DOHH2 (cell line): Measurements from ENCODE around the gene LRRC32.

ENCODE experiments used
- H3F3A ChIP-seq: fragments of 200-600 bp; sonication (generic), shearing (Covaris generic); 2 replicates; pipeline ENCODE4 v1.6.0; 2016; ENCODE audit warnings: antibody characterized with exemption, mild to moderate bottlenecking; ENCODE audit not compliant: control insufficient read depth, insufficient read depth
- H3K27ac ChIP-seq: fragments of 200-600 bp; sonication (generic); 2 replicates; pipeline ENCODE4 v1.5.1; 2014; ENCODE audit warnings: low read depth, mild to moderate bottlenecking, low read length, moderate library complexity
- H3K27me3 ChIP-seq: fragments of 200-600 bp; sonication (generic); 2 replicates; pipeline ENCODE4 v1.6.1; 2014; ENCODE audit warnings: mild to moderate bottlenecking, low read length, mixed read lengths; ENCODE audit not compliant: control insufficient read depth
- H3K36me3 ChIP-seq: fragments of 200-600 bp; sonication (generic); 2 replicates; pipeline ENCODE4 v1.6.1; 2014; ENCODE audit warnings: mild to moderate bottlenecking, low read length, moderate library complexity, mixed read lengths; ENCODE audit not compliant: control insufficient read depth
- H3K4me1 ChIP-seq: fragments of 200-600 bp; sonication (generic); 2 replicates; pipeline ENCODE4 v1.6.1; 2014; ENCODE audit warnings: mild to moderate bottlenecking, low read length, mixed read lengths; ENCODE audit not compliant: control insufficient read depth
- H3K4me2 ChIP-seq: fragments of 200-600 bp; sonication (generic); 2 replicates; pipeline ENCODE4 v1.6.0; 2014; ENCODE audit warnings: mild to moderate bottlenecking, low read length, moderate library complexity
- H3K4me3 ChIP-seq: fragments of 200-600 bp; sonication (generic); 2 replicates; pipeline ENCODE4 v1.5.1; 2014; ENCODE audit warnings: mild to moderate bottlenecking, low read length, mixed read lengths
- H3K79me2 ChIP-seq: fragments of 200-600 bp; sonication (generic); 2 replicates; pipeline ENCODE4 v1.6.1; 2014; ENCODE audit warnings: mild to moderate bottlenecking, low read length, mixed read lengths; ENCODE audit not compliant: control insufficient read depth
- H3K9me2 ChIP-seq: fragments of 200-600 bp; sonication (generic); replicated peaks from 2 replicates; pipeline ENCODE4 v1.6.1; 2014; ENCODE audit warnings: mild to moderate bottlenecking, low read length, mixed read lengths; ENCODE audit not compliant: control insufficient read depth
- H3K9me3 ChIP-seq: fragments of 200-600 bp; sonication (generic); 2 replicates; pipeline ENCODE4 v1.6.1; 2014; ENCODE audit warnings: antibody characterized with exemption, low read length, mixed read lengths; ENCODE audit not compliant: control insufficient read depth, insufficient read depth
- H4K20me1 ChIP-seq: fragments of 200-600 bp; sonication (generic); 2 replicates; pipeline ENCODE4 v1.6.0; 2014; ENCODE audit warnings: low read depth, mild to moderate bottlenecking, antibody characterized with exemption, low read length, moderate library complexity; ENCODE audit not compliant: control insufficient read depth, insufficient read depth
- CTCF ChIP-seq: fragments of 200-600 bp; sonication (generic); IDR thresholded peaks from one replicate; pipeline ENCODE4 v1.5.1; 2014; ENCODE audit warnings: antibody characterized with exemption, mild to moderate bottlenecking, low read depth, low read length; ENCODE audit not compliant: poor library complexity, severe bottlenecking
- EZH2phosphoT487 ChIP-seq: fragments of 200-600 bp; sonication (generic); IDR thresholded peaks from 2 replicates; pipeline ENCODE4 v1.6.1; 2017; ENCODE audit warnings: borderline replicate concordance, mild to moderate bottlenecking, antibody characterized with exemption, low read length, moderate library complexity, mixed read lengths

The LRRC32 gene

GRCh38 chr11:76656050-76656531 lies 14.5 kb downstream of the LRRC32 start:
- Histone ChIP-seq H3K4me3 (no peak overlapping the region), H3K27ac (no peak overlapping the region)
- no peak for TF ChIP-seq EZH2phosphoT487
- TF ChIP-seq CTCF, result no peak

GRCh38 chr11:76655501-76656049 lies 15.0 kb downstream of the LRRC32 start:
- no peaks in the 10 kb centered on the region for H3K9me2 ChIP-seq

More at GRCh38 chr11:76656050-76656531, 14.5 kb downstream of the LRRC32 start:
- Histone ChIP-seq H3K36me3 (peaks cover 37% of the 10 kb centered on the region), H3K9me2 (no peaks in the 10 kb centered on the region), H3K27me3 (no peaks in the 10 kb centered on the region), H3K4me1 (peaks cover 11% of the 10 kb centered on the region), H3K4me2 (no peak overlapping the region), H4K20me1 (no peaks in the 10 kb centered on the region), H3K9me3 (no peaks in the 10 kb centered on the region), H3F3A (no peaks in the 10 kb centered on the region), H3K79me2 (no peaks in the 10 kb centered on the region)

GRCh38 chr11:76654980-76655379 lies 15.6 kb downstream of the LRRC32 start:
- H3K4me2 ChIP-seq, result no peak overlapping the region

More at GRCh38 chr11:76655501-76656049, 15.0 kb downstream of the LRRC32 start:
- Histone ChIP-seq H3K27me3 (no peaks in the 10 kb centered on the region), H3K79me2 (no peaks in the 10 kb centered on the region), H3K36me3 (peaks cover 33% of the 10 kb centered on the region), H3K4me3 (no peak overlapping the region), H3F3A (no peaks in the 10 kb centered on the region), H3K9me3 (no peaks in the 10 kb centered on the region), H3K4me1 (peaks cover 11% of the 10 kb centered on the region), H3K27ac (no peak overlapping the region), H3K4me2 (no peak overlapping the region), H4K20me1 (no peaks in the 10 kb centered on the region)
- no peak for TF ChIP-seq EZH2phosphoT487
- no peak for TF ChIP-seq CTCF

More at GRCh38 chr11:76654980-76655379, 15.6 kb downstream of the LRRC32 start:
- Histone ChIP-seq H4K20me1 (no peaks in the 10 kb centered on the region), H3K4me1 (peaks cover 11% of the 10 kb centered on the region), H3K9me3 (no peaks in the 10 kb centered on the region), H3K4me3 (no peak overlapping the region), H3K36me3 (peaks cover 28% of the 10 kb centered on the region), H3K9me2 (no peaks in the 10 kb centered on the region), H3K79me2 (no peaks in the 10 kb centered on the region), H3F3A (no peaks in the 10 kb centered on the region), H3K27ac (no peak overlapping the region), H3K27me3 (no peaks in the 10 kb centered on the region)
- TF ChIP-seq EZH2phosphoT487 (no peak), CTCF (no peak)
